Measurements from ENCODE around the gene SYNE2.
"Not testable (repeated sequence)": the region's sequence is repeated elsewhere in the genome, so short reads cannot be mapped to it uniquely, and the experiment has no call there.

The SYNE2 gene

GRCh38 chr14:64092338-64092737, 239.5 kb downstream of the SYNE2 start:
- no peak for DNase-seq

GRCh38 chr14:64092940-64093339, 240.1 kb downstream of the SYNE2 start:
- DNase-seq = no peak

GRCh38 chr14:64095620-64096019, 242.8 kb downstream of the SYNE2 start:
- DNase-seq = no peak

GRCh38 chr14:64098120-64098519, 245.3 kb downstream of the SYNE2 start:
- DNase-seq = no peak

- DNase-seq = no peak
Observed at GRCh38 chr14:64107438-64107837, 254.6 kb downstream of the SYNE2 start.

- no peak for DNase-seq
Observed at GRCh38 chr14:64109819-64110554, 257.2 kb downstream of the SYNE2 start.

GRCh38 chr14:64110802-64111201, 258.0 kb downstream of the SYNE2 start:
- no peak for DNase-seq

GRCh38 chr14:64112867-64113678, 260.3 kb downstream of the SYNE2 start:
- DNase-seq = no peak

GRCh38 chr14:64114166-64114565, 261.4 kb downstream of the SYNE2 start:
- no peak for DNase-seq

GRCh38 chr14:64114796-64115195, 262.0 kb downstream of the SYNE2 start:
- DNase-seq = no peak

- DNase-seq = no peak
Observed at GRCh38 chr14:64115401-64115800, 262.6 kb downstream of the SYNE2 start.

- no peak for DNase-seq
Observed at GRCh38 chr14:64117671-64118402, 265.0 kb downstream of the SYNE2 start.

GRCh38 chr14:64118403-64118742, 265.6 kb downstream of the SYNE2 start:
- DNase-seq = not testable (repeated sequence)

GRCh38 chr14:64118892-64119291, 266.1 kb downstream of the SYNE2 start:
- DNase-seq = no peak

- no peak for DNase-seq
Observed at GRCh38 chr14:64119500-64119899, 266.7 kb downstream of the SYNE2 start.

- no peak for DNase-seq
Observed at GRCh38 chr14:64119980-64120379, 267.2 kb downstream of the SYNE2 start.

- no peak for DNase-seq
Observed at GRCh38 chr14:64123241-64123822, 270.5 kb downstream of the SYNE2 start.

GRCh38 chr14:64125270-64125669, 272.5 kb downstream of the SYNE2 start:
- no peak for DNase-seq

GRCh38 chr14:64126548-64126947, 273.7 kb downstream of the SYNE2 start:
- no peak for DNase-seq

- DNase-seq = no peak
Observed at GRCh38 chr14:64137657-64138290, 285.0 kb downstream of the SYNE2 start.

GRCh38 chr14:64147126-64147790, 294.5 kb downstream of the SYNE2 start:
- no peak for DNase-seq

GRCh38 chr14:64149921-64150320, 297.1 kb downstream of the SYNE2 start:
- no peak for DNase-seq
